Vagina (tissue), 2 donors: ENCODE data around the gene BTRC. TPM values are rescaled to one million over a fixed set of nuclear protein-coding genes. Genes with fewer than 3 reads are reported as not detected.
"Not testable (repeated sequence)": the region's sequence is repeated elsewhere in the genome, so short reads cannot be mapped to it uniquely, and the experiment has no call there.

Experiments used
- DNase-seq, 2 donors: peaks; one replicate each; pipeline ENCODE4 v3.0.0-alpha.2; 2017; ENCODE audit errors: extremely low spot score in 2 of 2
- H3K27ac ChIP-seq: fragments of 200-600 bp; sonication (generic); one replicate; pipeline ENCODE4 v1.5.1; 2019
- H3K27me3 ChIP-seq: fragments of 200-600 bp; sonication (generic); one replicate; pipeline ENCODE4 v1.5.1; 2019
- H3K36me3 ChIP-seq, 2 donors: fragments of 200-600 bp; sonication (generic); one replicate each; pipeline ENCODE4 v1.5.1; 2017 to 2019
- H3K4me1 ChIP-seq: fragments of 200-600 bp; sonication (generic); one replicate; pipeline ENCODE4 v1.5.1; 2019
- H3K4me3 ChIP-seq, 2 donors: fragments of 200-600 bp; sonication (generic); 1 replicate in 1 of 2; 2 replicates in 1 of 2; pipeline ENCODE4 v1.5.1; 2016 to 2019
- H3K9me3 ChIP-seq: fragments of 200-600 bp; sonication (generic); one replicate; pipeline ENCODE4 v1.5.1; 2019
- CTCF ChIP-seq, 3 experiments: fragments of 450-650 bp in 2 of 3; fragments of 200-600 bp in 1 of 3; sonication (generic) in 1 of 3; IDR thresholded peaks; one replicate each; pipeline ENCODE4 v1.5.1; 2017 to 2019; ENCODE audit warnings: antibody characterized with exemption in 3 of 3, mild to moderate bottlenecking in 2 of 3, moderate library complexity in 2 of 3
- POLR2A ChIP-seq, 2 donors: fragments of 450-650 bp; IDR thresholded peaks; one replicate each; pipeline ENCODE4 v1.6.1; 2017; ENCODE audit warnings: antibody characterized with exemption in 2 of 2, mild to moderate bottlenecking in 2 of 2, moderate library complexity in 2 of 2
- POLR2AphosphoS5 ChIP-seq, 2 donors: sonication (generic); formaldehyde crosslinking; IDR thresholded peaks; one replicate each; pipeline ENCODE4 v1.9.0; 2017; ENCODE audit warnings: antibody characterized with exemption in 2 of 2, mild to moderate bottlenecking in 2 of 2, low read depth in 1 of 2; ENCODE audit not compliant: insufficient read depth in 1 of 2
- intact Hi-C: fragments of 100-400 bp; cut with DNase I; formaldehyde crosslinking; loops from one replicate; pipeline ENCODE4 v1.15.1; 2023
- total RNA-seq: library from RNA; depleted of rRNA; stranded (reverse); fragments of >200 nt; gene quantifications from one replicate; pipeline ENCODE4 v1.2.3, GENCODE V29; 2016

Gene BTRC
- total RNA-seq, 1 donor from 2014 or later: 12.5 TPM

GRCh38 chr10:101415884-101416283 is 61.9 kb downstream of the BTRC start:
- Histone ChIP-seq H3K27me3 (no peaks in the 10 kb centered on the region), H3K9me3 (peaks cover 3% of the 10 kb centered on the region), H3K4me1 (no peaks in the 10 kb centered on the region), H3K27ac (no peak overlapping the region), H3K36me3 (no peaks in the 10 kb centered on the region), H3K4me3 (no peak overlapping the region)
- intact Hi-C loops: no loop called here
- no peak for DNase-seq
- TF ChIP-seq CTCF (IDR thresholded peaks at IDR 0.05): no peak
- TF ChIP-seq POLR2A (IDR thresholded peaks at IDR 0.05): no peak
- no peak for TF ChIP-seq POLR2AphosphoS5 (IDR thresholded peaks at IDR 0.05; ENCODE audit: insufficient read depth in 1 of 2, low read depth in 1 of 2)

DNA sequence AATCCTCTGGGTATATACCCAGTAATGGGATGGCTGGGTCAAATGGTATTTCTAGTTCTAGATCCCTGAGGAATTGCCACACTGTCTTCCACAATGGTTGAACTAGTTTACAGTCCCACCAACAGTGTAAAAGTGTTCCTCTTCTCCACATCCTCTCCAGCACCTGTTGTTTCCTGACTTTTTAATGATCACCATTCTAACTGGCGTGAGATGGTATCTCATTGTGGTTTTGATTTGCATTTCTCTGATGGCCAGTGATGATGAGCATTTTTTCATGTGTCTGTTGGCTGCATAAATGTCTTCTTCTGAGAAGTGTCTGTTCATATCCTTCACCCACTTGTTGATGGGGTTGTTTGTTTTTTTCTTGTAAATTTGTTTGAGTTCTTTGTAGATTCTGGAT is 68.0 kb downstream of the BTRC start:
- H3K27ac ChIP-seq, H3K27me3 ChIP-seq, H3K9me3 ChIP-seq, intact Hi-C loops, H3K4me1 ChIP-seq, H3K36me3 ChIP-seq, DNase-seq, H3K4me3 ChIP-seq: not testable (repeated sequence)

GRCh38 chr10:101425535-101425934 is 71.6 kb downstream of the BTRC start:
- DNase-seq: no peak
- no peak overlapping the region for H3K27ac ChIP-seq
- intact Hi-C loops: no loop called here
- no peaks in the 10 kb centered on the region for H3K9me3 ChIP-seq
- TF ChIP-seq POLR2AphosphoS5 (IDR thresholded peaks at IDR 0.05; ENCODE audit: insufficient read depth in 1 of 2, low read depth in 1 of 2): no peak
- no peak for TF ChIP-seq CTCF (IDR thresholded peaks at IDR 0.05)
- no peak for TF ChIP-seq POLR2A (IDR thresholded peaks at IDR 0.05)
- no peaks in the 10 kb centered on the region for H3K4me1 ChIP-seq
- H3K4me3 ChIP-seq: no peak overlapping the region
- H3K36me3 ChIP-seq: no peaks in the 10 kb centered on the region
- no peaks in the 10 kb centered on the region for H3K27me3 ChIP-seq

GRCh38 chr10:101428036-101428435 is 74.1 kb downstream of the BTRC start:
- intact Hi-C loops: no loop called here
- Histone ChIP-seq H3K4me1 (no peaks in the 10 kb centered on the region), H3K9me3 (no peaks in the 10 kb centered on the region), H3K27ac (no peak overlapping the region), H3K27me3 (no peaks in the 10 kb centered on the region), H3K4me3 (no peak overlapping the region), H3K36me3 (no peaks in the 10 kb centered on the region)
- DNase-seq: no peak
- TF ChIP-seq POLR2AphosphoS5 (IDR thresholded peaks at IDR 0.05; ENCODE audit: insufficient read depth in 1 of 2, low read depth in 1 of 2) (no peak), CTCF (IDR thresholded peaks at IDR 0.05) (no peak), POLR2A (IDR thresholded peaks at IDR 0.05) (no peak)

- Histone ChIP-seq H3K4me1 (no peaks in the 10 kb centered on the region), H3K4me3 (no peak overlapping the region), H3K36me3 (no peaks in the 10 kb centered on the region), H3K27me3 (no peaks in the 10 kb centered on the region), H3K9me3 (no peaks in the 10 kb centered on the region), H3K27ac (no peak overlapping the region)
- no peak for DNase-seq
- intact Hi-C loops: no loop called here
- TF ChIP-seq POLR2AphosphoS5 (IDR thresholded peaks at IDR 0.05; ENCODE audit: insufficient read depth in 1 of 2, low read depth in 1 of 2) (no peak), CTCF (IDR thresholded peaks at IDR 0.05) (no peak), POLR2A (IDR thresholded peaks at IDR 0.05) (no peak)
Observed at GRCh38 chr10:101429423-101429822, 75.5 kb downstream of the BTRC start.

DNA sequence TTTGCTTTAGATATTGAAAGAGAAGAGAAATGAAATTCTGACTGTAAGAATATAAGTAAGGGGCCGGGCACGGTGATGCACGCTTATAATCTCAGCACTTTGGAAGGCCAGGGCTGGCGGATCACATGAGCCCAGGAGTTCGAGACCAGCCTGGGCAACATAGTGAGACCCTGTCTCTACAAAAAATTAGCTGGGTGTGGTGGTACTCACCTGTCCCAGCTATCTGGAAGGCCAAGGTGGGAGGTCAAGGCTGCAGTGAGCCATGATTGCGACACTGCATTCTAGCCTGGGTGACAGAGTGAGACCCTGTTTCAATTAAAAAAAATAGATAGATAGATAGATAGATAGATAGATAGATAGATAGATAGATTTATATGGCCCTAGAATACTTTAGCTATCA is 82.3 kb downstream of the BTRC start:
- H3K27me3 ChIP-seq: no peaks in the 10 kb centered on the region
- no peak overlapping the region for H3K27ac ChIP-seq
- H3K4me3 ChIP-seq: no peak overlapping the region
- peaks cover 10% of the 10 kb centered on the region for H3K4me1 ChIP-seq
- H3K36me3 ChIP-seq: no peaks in the 10 kb centered on the region
- intact Hi-C loops: no loop called here
- no peaks in the 10 kb centered on the region for H3K9me3 ChIP-seq
- TF ChIP-seq POLR2A (IDR thresholded peaks at IDR 0.05): no peak
- TF ChIP-seq POLR2AphosphoS5 (IDR thresholded peaks at IDR 0.05; ENCODE audit: insufficient read depth in 1 of 2, low read depth in 1 of 2): no peak
- no peak for TF ChIP-seq CTCF (IDR thresholded peaks at IDR 0.05)
- DNase-seq: no peak
